ENCODE measurements around the gene APLF.

APLF gene

GRCh38 chr2:68607837-68608236 is 140.5 kb downstream of the APLF start:
- DNase-seq (ENCODE audit: low read depth, low spot score): no peak
- H3K27ac ChIP-seq: no peak overlapping the region

DNA sequence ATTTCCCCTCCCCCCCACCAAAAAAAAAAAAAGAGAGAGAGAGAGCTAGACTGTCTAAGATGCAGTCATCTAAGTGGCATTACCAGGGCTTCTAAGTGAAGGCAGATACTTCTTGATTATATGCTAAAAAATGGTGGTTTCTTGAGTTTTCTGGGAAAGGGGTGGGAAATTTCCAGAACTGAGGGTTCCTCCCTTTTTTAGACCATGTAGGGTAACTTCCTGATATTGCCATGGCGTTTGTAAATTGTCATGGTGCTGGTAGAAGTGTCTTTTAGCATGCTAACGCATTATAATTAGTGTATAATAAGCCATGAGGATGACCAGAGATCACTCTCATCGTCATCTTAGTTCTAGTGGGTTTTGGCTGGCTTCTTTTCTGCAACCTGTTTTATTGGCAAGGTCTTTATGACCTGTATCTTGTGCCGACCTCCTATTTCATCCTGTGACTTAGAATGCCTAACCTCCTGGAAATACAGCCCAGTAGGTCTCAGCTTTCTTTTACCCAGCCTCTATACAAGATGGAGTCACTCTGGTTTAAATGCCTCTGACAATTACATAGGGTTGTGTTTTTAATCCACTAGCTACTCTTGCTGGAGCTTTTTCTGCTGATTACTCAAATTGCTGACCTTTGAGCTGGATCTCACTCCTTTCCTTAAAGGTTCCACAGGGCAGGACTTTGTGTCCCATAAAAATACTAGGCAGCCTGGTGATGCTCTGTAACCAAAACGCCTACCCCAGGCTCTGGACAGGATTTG is 145.6 kb downstream of the APLF start:
- DNase-seq (ENCODE audit: low read depth, low spot score): no peak
- no peak overlapping the region for H3K27ac ChIP-seq

DNA sequence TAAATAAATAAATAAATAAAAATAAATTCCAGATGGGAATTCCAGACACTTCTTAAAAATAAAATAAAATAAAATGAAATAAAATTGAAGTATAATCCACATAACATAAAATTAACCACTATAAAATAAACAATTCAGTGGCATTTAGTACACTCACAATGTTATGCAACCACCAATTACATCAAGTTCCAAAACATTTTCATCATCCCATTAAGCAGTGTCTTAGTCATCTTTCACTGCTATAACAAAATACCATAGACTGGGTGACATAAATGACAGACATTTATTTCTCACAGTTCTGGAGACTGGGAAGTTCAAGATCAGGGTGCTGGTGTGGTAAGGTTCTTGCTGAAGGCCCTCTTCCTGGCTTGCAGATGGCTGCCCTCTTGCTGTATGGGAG is 153.4 kb downstream of the APLF start:
- no peak for DNase-seq (ENCODE audit: low read depth, low spot score)
- H3K27ac ChIP-seq: no peak overlapping the region

- H3K27ac ChIP-seq: no peak overlapping the region
- DNase-seq (ENCODE audit: low read depth, low spot score): no peak
Measured at GRCh38 chr2:68623820-68624219, 156.4 kb downstream of the APLF start.

- no peak for DNase-seq (ENCODE audit: low read depth, low spot score)
Measured at GRCh38 chr2:68627615-68628014, 160.2 kb downstream of the APLF start.

More at GRCh38 chr2:68627615-68628014, 160.2 kb downstream of the APLF start:
- no peak overlapping the region for H3K27ac ChIP-seq

Measured in epithelial cell of prostate (primary cell).